ENCODE measurements around the gene COPB1.

DNA sequence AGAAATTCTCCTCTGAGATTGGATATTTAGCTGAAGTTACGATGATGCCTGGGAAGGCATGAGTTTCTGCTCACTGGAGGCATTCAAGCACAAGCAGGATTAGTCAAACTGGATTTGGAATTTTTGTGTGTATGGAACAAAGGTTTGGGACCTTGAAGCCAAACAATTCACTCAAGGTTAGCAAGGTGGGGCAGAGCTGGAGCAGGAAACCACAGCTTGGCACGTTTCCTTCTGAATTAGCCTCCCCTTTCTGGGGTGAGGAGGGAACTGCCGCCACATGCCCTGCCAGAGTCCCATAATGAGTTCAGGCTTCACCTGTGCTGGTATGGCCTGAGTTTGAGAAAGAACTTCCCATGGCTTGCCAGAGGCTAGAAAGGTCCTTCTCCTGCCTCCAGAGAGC, 89.7 kb downstream of the COPB1 start:
- TF ChIP-seq EZH2 (IDR thresholded peaks at IDR 0.05; ENCODE audit: borderline replicate concordance, insufficient read depth, low read length, poor library complexity, severe bottlenecking) (no peak), CTCF (IDR thresholded peaks at IDR 0.05; ENCODE audit: poor library complexity, severe bottlenecking) (no peak), TAF1 (IDR thresholded peaks at IDR 0.05; ENCODE audit: low read depth) (no peak)

Measured in neural cell (in vitro differentiated cells).